ENCODE results near the gene GBX1.

GRCh38 chr7:151133266-151133985, 34.1 kb downstream of the GBX1 start:
- no peak for TF ChIP-seq CTCF (IDR thresholded peaks at IDR 0.05; ENCODE audit: low read depth, low read length)
- TF ChIP-seq EZH2phosphoT487 (IDR thresholded peaks at IDR 0.05; ENCODE audit: low read depth) = no peak
